Immature natural killer cell (primary cell): ENCODE results near the gene TMEM272. TPM values are rescaled to one million over a fixed set of nuclear protein-coding genes. Genes with fewer than 3 reads are reported as not detected.

ENCODE experiments used
- DNase-seq, 3 donors: peaks; one replicate each; pipeline ENCODE4 v3.0.0; 2022; ENCODE audit warnings: mixed read lengths in 1 of 3
- H3K27ac Mint-ChIP-seq, 6 donors: one replicate each; pipeline ENCODE4 v1.8.0; 2020; ENCODE audit warnings: mixed read lengths in 6 of 6, mild to moderate bottlenecking in 5 of 6, inconsistent platforms in 4 of 6, moderate library complexity in 3 of 6
- H3K27me3 Mint-ChIP-seq, 3 donors: one replicate each; pipeline ENCODE4 v1.8.0; 2020 to 2021; ENCODE audit warnings: low read depth in 3 of 3, mild to moderate bottlenecking in 3 of 3, mixed read lengths in 3 of 3, moderate library complexity in 3 of 3, inconsistent platforms in 1 of 3
- H3K36me3 Mint-ChIP-seq, 3 donors: one replicate each; pipeline ENCODE4 v1.8.0; 2020; ENCODE audit warnings: mixed read lengths in 3 of 3, inconsistent platforms in 2 of 3, mild to moderate bottlenecking in 2 of 3
- H3K4me1 Mint-ChIP-seq, 2 donors: one replicate each; pipeline ENCODE4 v1.8.0; 2020; ENCODE audit warnings: inconsistent platforms in 2 of 2, mild to moderate bottlenecking in 2 of 2, mixed read lengths in 2 of 2, moderate library complexity in 1 of 2
- H3K4me3 Mint-ChIP-seq, 5 donors: one replicate each; pipeline ENCODE4 v1.8.0; 2020; ENCODE audit warnings: mild to moderate bottlenecking in 5 of 5, mixed read lengths in 5 of 5, inconsistent platforms in 3 of 5, moderate library complexity in 3 of 5
- H3K9me3 Mint-ChIP-seq, 6 donors: one replicate each; pipeline ENCODE4 v1.8.0; 2020; ENCODE audit warnings: mild to moderate bottlenecking in 6 of 6, mixed read lengths in 6 of 6, inconsistent platforms in 4 of 6, moderate library complexity in 3 of 6
- polyA plus RNA-seq, 3 donors: library from polyadenylated mRNA; unstranded; fragments of 300-500 nt; fragmentation: Illumina TruSeq; gene quantifications; one replicate each; pipeline ENCODE4 v1.2.3, GENCODE V29; 2021

The TMEM272 gene
- polyA plus RNA-seq, 3 donors from 2014 or later, result not detected

DNA sequence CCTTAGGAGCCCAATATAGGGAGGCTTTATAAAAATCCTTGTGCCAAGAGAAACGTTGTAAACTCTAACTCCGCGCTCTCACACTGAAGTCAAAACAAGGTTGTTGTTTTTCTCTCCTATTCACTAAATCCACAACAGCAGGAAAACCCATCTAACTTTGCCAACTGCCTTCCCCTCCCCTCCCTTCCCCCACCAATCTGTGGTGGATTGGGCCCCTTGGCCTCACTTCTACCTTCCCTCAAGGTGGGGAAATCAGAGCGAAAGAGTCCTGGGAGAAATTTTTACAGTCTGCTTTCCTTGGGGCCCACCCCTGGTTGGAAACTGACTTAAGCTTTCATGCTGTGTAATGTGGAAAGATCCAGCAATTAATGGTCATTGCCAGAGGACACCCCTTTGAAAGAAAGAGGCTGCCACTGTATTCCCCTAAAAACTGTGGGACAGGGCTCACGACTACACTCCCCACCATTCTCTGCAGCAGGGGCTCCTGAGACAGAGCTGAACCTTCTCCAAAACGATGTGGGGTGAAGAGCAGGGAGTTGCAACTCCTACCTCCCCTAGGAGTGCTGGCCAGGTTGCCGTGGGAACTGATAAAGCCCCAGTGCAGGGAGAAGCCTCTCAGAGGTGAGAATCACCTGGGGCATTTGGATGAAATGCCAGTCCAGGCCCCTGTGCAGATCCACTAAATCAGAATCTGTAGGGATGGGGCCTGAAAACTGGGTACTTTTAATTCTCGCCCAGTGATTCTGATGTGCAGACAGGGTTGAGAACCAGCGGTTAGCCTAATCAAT, 42.2 kb downstream of the TMEM272 start:
- Mint-ChIP-seq H3K27me3 (peaks cover 18 to 33% (median 29%) of the 10 kb centered on the region in 3 donors), H3K27ac (peak overlapping the region; percentile 99 to 100 (median 100)), H3K9me3 (no peaks in the 10 kb centered on the region), H3K36me3 (peaks cover 0 to 4% (median 3%) of the 10 kb centered on the region in 3 donors), H3K4me1 (peaks cover 35 to 39% of the 10 kb centered on the region in 2 donors), H3K4me3 (peak overlapping the region; percentile 90 to 99 (median 95))
- no peak for DNase-seq

DNA sequence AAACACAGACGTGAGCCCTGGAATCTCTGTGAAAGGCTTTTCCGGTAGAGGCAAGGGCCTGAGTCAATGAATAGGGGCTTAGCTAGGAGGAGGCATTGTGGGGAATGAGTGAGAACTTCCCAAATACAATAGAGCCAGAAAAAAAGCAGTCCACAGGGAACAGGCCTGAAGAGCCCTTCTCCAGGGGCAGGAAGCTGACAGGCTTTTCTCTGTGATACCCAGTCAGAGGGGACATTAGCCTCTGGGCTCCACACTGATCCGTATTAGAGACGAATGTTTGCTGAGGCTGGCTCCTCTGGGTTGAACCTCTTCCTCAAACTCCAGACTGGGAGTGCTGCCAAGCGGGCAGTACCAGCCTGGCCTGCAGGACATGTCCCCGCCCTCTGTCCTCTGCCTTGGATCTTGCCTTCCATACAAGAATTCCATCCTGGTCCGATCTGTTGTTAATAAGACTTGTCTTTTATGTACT, 43.3 kb downstream of the TMEM272 start:
- Mint-ChIP-seq H3K36me3 (peaks cover under 1 to 6% (median 3%) of the 10 kb centered on the region in 3 donors), H3K4me3 (peak overlapping the region in 4 of 5 donors; percentile 63 to 95 (median 91)), H3K4me1 (peaks cover 35 to 39% of the 10 kb centered on the region in 2 donors), H3K9me3 (no peaks in the 10 kb centered on the region), H3K27ac (peak overlapping the region; percentile 99 to 100 (median 100)), H3K27me3 (peaks cover 18 to 33% (median 29%) of the 10 kb centered on the region in 3 donors)
- no peak for DNase-seq

DNA sequence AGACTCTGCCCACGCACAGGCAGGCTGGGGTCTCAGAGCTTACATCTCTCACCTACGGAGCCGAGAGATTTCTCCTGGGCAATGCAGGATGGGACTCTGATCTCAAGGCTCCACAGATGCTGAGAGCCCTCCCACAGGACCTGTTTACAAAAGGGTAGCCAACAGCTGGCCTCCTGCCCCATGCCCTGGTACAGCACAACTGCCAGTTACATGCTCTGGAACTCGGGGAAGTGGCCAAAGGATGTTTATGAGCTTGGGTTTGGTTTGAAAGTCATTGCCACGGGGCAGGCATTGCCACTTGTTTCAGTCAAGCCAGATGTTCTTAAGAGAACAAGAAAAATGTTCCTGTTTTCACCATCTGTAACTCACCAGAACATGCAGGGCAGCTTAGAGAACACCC, 44.5 kb downstream of the TMEM272 start:
- Mint-ChIP-seq H3K36me3 (peaks cover 3 to 6% (median 5%) of the 10 kb centered on the region in 3 donors), H3K9me3 (no peaks in the 10 kb centered on the region), H3K4me1 (peaks cover 34 to 37% of the 10 kb centered on the region in 2 donors), H3K27ac (peak overlapping the region in 4 of 6 donors; percentile 55 to 100 (median 100)), H3K27me3 (peaks cover 18 to 32% (median 29%) of the 10 kb centered on the region in 3 donors), H3K4me3 (no peak overlapping the region)
- no peak for DNase-seq

- no peaks in the 10 kb centered on the region for H3K9me3 Mint-ChIP-seq
These were observed 45.7 kb downstream of the TMEM272 start for GRCh38 chr13:51799261-51799660.

DNA sequence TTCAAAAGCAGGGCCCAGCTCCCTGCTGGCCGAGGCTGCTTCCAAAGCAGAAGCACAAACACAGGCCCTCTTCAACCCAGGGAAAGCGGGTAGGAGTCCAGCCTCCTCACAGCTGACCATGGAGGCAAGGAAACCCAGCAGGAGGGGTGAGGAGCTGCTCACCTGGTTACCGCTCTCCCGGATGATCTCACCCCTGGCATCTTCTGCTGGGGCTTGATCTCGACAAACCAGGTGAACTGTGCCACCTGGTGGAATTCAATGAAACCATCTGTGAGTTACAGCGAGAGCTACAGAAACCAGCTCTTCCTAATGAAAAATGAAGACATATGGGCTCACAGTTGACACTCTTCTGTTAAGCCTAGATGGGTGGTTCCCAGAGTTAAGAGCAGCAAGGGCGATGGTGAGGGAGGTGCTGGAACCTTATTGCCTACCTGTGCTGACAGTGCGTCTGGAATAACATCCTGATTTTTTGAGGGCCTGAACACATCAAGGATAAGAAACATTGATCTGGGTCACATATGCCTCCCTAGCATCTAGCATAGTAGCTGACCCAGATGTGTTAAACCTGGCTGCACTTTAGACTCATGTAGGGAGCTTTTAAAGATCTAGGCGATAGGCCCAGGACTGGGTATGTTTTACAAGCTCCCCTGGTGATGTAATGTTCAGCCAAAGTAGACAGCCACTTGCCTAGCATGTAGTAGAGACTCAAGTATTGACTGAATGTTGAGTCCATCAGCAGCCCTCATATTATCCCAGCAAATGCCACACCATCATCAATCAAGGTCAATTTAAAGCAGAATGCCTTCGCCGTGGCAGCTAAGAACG, 47.1 kb downstream of the TMEM272 start:
- Mint-ChIP-seq H3K4me3 (no peak overlapping the region), H3K27me3 (peaks cover 6 to 10% (median 9%) of the 10 kb centered on the region in 3 donors), H3K4me1 (peaks cover 15 to 16% of the 10 kb centered on the region in 2 donors), H3K36me3 (peaks cover 3 to 10% (median 8%) of the 10 kb centered on the region in 3 donors), H3K9me3 (no peaks in the 10 kb centered on the region), H3K27ac (peak overlapping the region in 4 of 6 donors; percentile 48 to 83 (median 56))
- peak; percentile 45 to 57 (median 52) for DNase-seq

More at GRCh38 chr13:51799261-51799660, 45.7 kb downstream of the TMEM272 start:
- Mint-ChIP-seq H3K27ac (peak overlapping the region in 3 of 6 donors; percentile 99 to 100 (median 100)), H3K27me3 (peaks cover 13 to 21% (median 20%) of the 10 kb centered on the region in 3 donors), H3K36me3 (peaks cover 3 to 6% (median 5%) of the 10 kb centered on the region in 3 donors), H3K4me1 (peaks cover 22 to 25% of the 10 kb centered on the region in 2 donors), H3K4me3 (no peak overlapping the region)
- no peak for DNase-seq

GRCh38 chr13:51796546-51796945, 48.4 kb downstream of the TMEM272 start:
- Mint-ChIP-seq H3K4me1 (peaks cover 3 to 4% of the 10 kb centered on the region in 2 donors), H3K36me3 (peaks cover 0 to 11% (median 10%) of the 10 kb centered on the region in 3 donors), H3K27me3 (peaks cover 0 to 2% (median 0%) of the 10 kb centered on the region in 3 donors), H3K9me3 (no peaks in the 10 kb centered on the region), H3K27ac (peak overlapping the region in 2 of 6 donors; percentile 45 to 49), H3K4me3 (no peak overlapping the region)
- DNase-seq, result no peak

GRCh38 chr13:51795419-51795818, 49.6 kb downstream of the TMEM272 start:
- Mint-ChIP-seq H3K9me3 (no peaks in the 10 kb centered on the region), H3K27ac (peak overlapping the region in 3 of 6 donors; percentile 25 to 81 (median 62)), H3K4me1 (no peaks in the 10 kb centered on the region), H3K36me3 (peaks cover 0 to 15% (median 10%) of the 10 kb centered on the region in 3 donors), H3K4me3 (no peak overlapping the region), H3K27me3 (peaks cover 0 to 5% (median 0%) of the 10 kb centered on the region in 3 donors)
- DNase-seq, result no peak

DNA sequence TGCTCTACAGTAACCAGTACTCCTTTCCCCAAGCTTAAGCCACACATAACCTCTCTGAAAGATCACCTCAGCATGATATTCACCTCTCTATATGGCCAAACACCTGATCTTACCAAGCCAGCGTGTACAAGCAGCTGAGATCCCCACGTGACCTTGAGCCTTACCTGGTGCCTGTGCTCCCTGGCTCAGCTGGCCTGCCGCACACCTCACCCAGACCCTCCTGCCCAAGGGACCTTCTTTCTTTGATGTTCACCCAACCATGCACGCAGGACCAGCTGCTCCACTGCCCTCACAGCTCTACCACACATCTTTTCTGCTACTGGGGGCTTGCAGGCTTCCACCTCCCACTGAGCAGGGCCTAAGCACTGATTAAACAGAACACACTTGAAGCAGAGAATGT, 50.0 kb downstream of the TMEM272 start:
- H3K4me3 Mint-ChIP-seq, result no peak overlapping the region
- no peaks in the 10 kb centered on the region for H3K4me1 Mint-ChIP-seq
- H3K9me3 Mint-ChIP-seq, result no peaks in the 10 kb centered on the region
- peaks cover 0 to 3% (median 0%) of the 10 kb centered on the region in 3 donors for H3K27me3 Mint-ChIP-seq
- peak overlapping the region in 1 of 6 donors; percentile 42 for H3K27ac Mint-ChIP-seq
- no peak for DNase-seq
- peaks cover 2 to 15% (median 10%) of the 10 kb centered on the region in 3 donors for H3K36me3 Mint-ChIP-seq

DNA sequence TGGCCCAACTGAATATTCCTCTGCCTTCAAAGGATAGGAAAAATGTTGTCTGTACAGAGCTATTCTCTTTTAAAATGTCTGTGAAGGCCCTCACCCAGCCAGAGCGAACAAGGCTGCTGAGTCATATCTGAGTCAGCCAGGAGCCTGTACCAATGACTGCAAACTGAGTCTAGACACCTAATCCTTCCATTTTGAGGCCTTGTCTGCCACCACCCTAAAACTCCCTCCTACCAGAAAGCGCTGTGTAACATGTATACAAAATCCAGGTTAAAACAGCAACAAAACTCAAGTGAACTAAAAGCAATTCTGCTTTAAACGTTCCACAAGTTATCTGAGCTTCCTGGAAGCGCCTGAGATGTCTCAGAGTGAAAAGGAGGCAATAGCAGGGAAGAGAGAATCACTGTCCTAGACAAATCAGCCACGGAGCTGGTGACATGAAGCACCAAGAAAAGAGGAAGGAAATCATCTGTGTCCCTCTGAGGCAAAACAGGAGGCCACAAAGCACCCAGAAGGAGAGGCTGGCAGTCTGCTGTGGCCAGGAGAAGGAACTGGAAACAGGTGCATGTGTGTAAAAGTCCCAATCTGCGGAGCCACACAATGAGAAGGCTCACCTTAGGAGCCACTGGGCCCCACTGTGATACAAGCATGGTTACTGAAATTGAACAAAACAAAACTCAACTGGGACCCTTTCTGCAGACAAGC, 51.3 kb downstream of the TMEM272 start:
- Mint-ChIP-seq H3K4me3 (no peak overlapping the region), H3K9me3 (no peaks in the 10 kb centered on the region), H3K27me3 (peaks cover 0 to 3% (median 0%) of the 10 kb centered on the region in 3 donors), H3K4me1 (no peaks in the 10 kb centered on the region), H3K27ac (peak overlapping the region in 4 of 6 donors; percentile 10 to 53 (median 35)), H3K36me3 (peaks cover 8 to 20% (median 17%) of the 10 kb centered on the region in 3 donors)
- DNase-seq, result no peak

DNA sequence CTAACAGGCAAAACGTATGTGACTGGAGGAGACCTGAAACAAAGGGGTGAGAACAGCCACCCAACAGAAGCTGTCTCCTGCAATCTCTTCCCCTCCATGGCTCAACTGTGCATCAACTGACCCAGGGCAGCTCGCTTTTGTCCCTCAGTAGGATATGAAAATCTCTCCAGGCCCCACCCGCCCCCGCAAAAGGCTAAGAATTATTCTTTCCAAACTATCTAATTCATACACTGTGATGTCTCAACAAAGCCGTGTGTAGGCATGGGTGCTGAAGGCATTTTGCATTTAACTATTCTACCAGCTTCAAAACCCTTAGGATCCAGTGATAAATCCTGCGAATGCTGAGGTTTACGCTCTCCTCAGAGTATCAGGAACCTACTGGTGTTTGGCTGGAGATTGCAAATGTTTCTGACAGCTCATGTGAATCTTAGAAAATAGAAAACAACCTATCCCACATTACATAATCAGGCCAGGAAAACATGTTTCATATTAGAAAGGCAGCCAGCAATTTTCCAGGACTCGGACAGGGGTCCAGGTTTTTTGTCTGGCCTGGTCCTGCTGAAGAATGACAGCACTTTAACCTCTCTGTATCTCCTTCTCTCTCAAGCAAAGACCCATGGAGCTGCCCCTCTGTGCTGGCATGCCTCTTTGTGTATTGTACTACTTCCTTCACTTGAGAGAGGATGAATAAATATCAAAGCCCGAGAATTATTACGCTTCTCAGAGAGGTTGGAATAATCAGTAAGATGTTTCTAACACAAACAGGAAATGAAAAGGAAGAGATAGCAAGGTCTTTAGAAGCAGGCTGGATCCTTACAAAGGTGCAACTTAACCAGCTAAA, 58.3 kb downstream of the TMEM272 start:
- H3K4me1 Mint-ChIP-seq, result peaks cover 0 to 7% of the 10 kb centered on the region in 2 donors
- H3K27ac Mint-ChIP-seq, result peak overlapping the region in 2 of 6 donors; percentile 6 to 61
- H3K4me3 Mint-ChIP-seq, result no peak overlapping the region
- H3K9me3 Mint-ChIP-seq, result no peaks in the 10 kb centered on the region
- DNase-seq, result no peak
- peaks cover 0 to 3% (median 2%) of the 10 kb centered on the region in 3 donors for H3K27me3 Mint-ChIP-seq
- H3K36me3 Mint-ChIP-seq, result peaks cover 7 to 9% (median 8%) of the 10 kb centered on the region in 3 donors

DNA sequence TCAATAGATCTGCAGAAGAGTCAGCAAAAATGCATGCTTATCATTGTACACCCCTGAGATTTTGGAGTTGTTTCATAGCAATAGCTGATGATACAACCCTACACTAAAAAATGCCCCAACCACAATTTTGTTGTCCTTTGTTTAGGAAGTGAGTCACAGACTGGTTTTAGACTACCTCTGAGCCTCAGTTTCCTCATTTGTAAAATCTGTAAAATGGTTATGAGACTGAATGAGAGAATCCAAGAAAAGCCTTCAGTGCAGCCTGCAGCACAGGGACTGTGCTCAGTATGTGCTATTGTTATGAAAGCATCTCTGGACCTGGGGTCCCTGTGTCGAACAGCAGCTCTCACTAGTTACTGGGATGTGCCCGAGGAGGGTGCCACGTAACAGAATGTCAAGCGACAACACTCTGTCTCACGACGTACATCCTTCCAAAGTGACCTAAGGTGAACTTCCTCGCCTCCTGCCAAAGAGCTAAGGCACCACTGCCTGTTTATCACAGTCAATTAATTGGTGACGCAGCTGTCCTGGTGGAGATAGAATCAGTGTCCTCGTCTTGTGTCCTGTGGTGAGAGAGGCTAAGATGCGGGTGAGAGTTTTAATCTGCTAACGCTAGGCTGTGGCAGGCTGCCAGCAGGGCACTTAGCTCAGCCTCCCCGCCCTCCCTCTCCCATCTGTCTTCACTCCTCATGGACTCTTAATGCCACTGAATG, 59.1 kb downstream of the TMEM272 start:
- H3K4me3 Mint-ChIP-seq, result no peak overlapping the region
- peak; percentile 28 to 39 (median 38) for DNase-seq
- H3K27ac Mint-ChIP-seq, result peak overlapping the region in 4 of 6 donors; percentile 31 to 64 (median 52)
- no peaks in the 10 kb centered on the region for H3K9me3 Mint-ChIP-seq
- H3K36me3 Mint-ChIP-seq, result peaks cover 7 to 8% (median 8%) of the 10 kb centered on the region in 3 donors
- peaks cover 0 to 7% of the 10 kb centered on the region in 2 donors for H3K4me1 Mint-ChIP-seq
- H3K27me3 Mint-ChIP-seq, result peaks cover 0 to 2% (median 2%) of the 10 kb centered on the region in 3 donors

DNA sequence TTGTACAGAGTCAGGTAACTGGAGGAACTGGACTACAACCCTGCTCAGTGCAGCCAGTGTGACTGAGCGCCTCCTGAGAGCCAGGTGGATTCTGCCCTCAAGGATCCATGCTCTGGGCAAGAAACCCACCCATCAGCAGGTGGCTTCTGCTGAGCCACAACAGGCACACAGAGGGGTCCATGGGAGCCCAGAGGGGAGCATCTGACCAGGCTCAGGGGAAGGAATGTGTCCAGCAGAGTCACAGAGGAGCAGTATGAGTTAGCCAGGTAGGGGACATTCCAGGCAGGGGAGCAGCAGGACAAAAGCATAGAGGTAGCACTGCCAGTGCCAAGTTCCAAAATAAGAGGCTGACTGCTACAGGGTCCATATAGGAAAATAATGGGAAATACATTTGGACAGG, 60.9 kb downstream of the TMEM272 start:
- Mint-ChIP-seq H3K9me3 (no peaks in the 10 kb centered on the region), H3K27ac (peak overlapping the region in 3 of 6 donors; percentile 16 to 68 (median 56)), H3K4me1 (peaks cover 0 to 7% of the 10 kb centered on the region in 2 donors), H3K36me3 (peaks cover 0 to 4% (median 2%) of the 10 kb centered on the region in 3 donors), H3K27me3 (peaks cover 0 to 3% (median 2%) of the 10 kb centered on the region in 3 donors), H3K4me3 (no peak overlapping the region)
- no peak for DNase-seq
